HUES48 (cell line): ENCODE measurements around the gene APOF.
"Not testable (repeated sequence)": the region's sequence is repeated elsewhere in the genome, so short reads cannot be mapped to it uniquely, and the experiment has no call there.

Source experiments
- H3K27ac ChIP-seq: one replicate; pipeline ENCODE4 v1.7.0; 2013; ENCODE audit warnings: low read depth, low read length, inconsistent platforms
- H3K27me3 ChIP-seq: 2 replicates; pipeline ENCODE4 v1.6.1; 2013; ENCODE audit warnings: mild to moderate bottlenecking, low read length; ENCODE audit not compliant: control insufficient read depth, insufficient read depth
- H3K36me3 ChIP-seq: 2 replicates; pipeline ENCODE4 v1.6.1; 2013; ENCODE audit warnings: low read length; ENCODE audit not compliant: control insufficient read depth, insufficient read depth
- H3K4me1 ChIP-seq: 2 replicates; pipeline ENCODE4 v1.6.1; 2013; ENCODE audit warnings: mild to moderate bottlenecking, low read length; ENCODE audit not compliant: control insufficient read depth, insufficient read depth
- H3K4me3 ChIP-seq: 2 replicates; pipeline ENCODE4 v1.5.1; 2013; ENCODE audit warnings: mild to moderate bottlenecking, low read depth, low read length
- H3K9ac ChIP-seq: 2 replicates; pipeline ENCODE4 v1.6.1; 2013; ENCODE audit warnings: mild to moderate bottlenecking, low read depth, low read length, moderate library complexity
- H3K9me3 ChIP-seq: 2 replicates; pipeline ENCODE4 v1.6.1; 2013; ENCODE audit warnings: low read length; ENCODE audit not compliant: control insufficient read depth, insufficient read depth

APOF gene

GRCh38 chr12:56341616-56342015 lies 21.0 kb downstream of the APOF start:
- Histone ChIP-seq H3K27ac (no peak overlapping the region), H3K4me3 (no peak overlapping the region), H3K9ac (no peak overlapping the region), H3K36me3 (peaks cover 35% of the 10 kb centered on the region), H3K27me3 (no peaks in the 10 kb centered on the region; the same call in 1 of the 2 replicates), H3K9me3 (no peaks in the 10 kb centered on the region), H3K4me1 (peaks cover 23% of the 10 kb centered on the region)

- H3K36me3 ChIP-seq: peaks cover 21% of the 10 kb centered on the region
- peak overlapping the region; percentile 23 for H3K4me3 ChIP-seq
- peak overlapping the region; percentile 9; the same call in 1 of the 2 replicates for H3K9ac ChIP-seq
- peak overlapping the region; percentile 85 for H3K27ac ChIP-seq
- H3K9me3 ChIP-seq: no peaks in the 10 kb centered on the region
- no peaks in the 10 kb centered on the region; the same call in 1 of the 2 replicates for H3K27me3 ChIP-seq
- peaks cover 26% of the 10 kb centered on the region for H3K4me1 ChIP-seq
These were observed 23.6 kb downstream of the APOF start for GRCh38 chr12:56339158-56339422.

- Histone ChIP-seq H3K36me3 (peaks cover 15% of the 10 kb centered on the region), H3K9ac (peak within 1 kb of the TSS; percentile 9; the same call in 1 of the 2 replicates), H3K9me3 (no peaks in the 10 kb centered on the region), H3K27ac (peak within 1 kb of the TSS; percentile 85), H3K4me1 (peaks cover 26% of the 10 kb centered on the region), H3K27me3 (no peaks in the 10 kb centered on the region; the same call in 1 of the 2 replicates), H3K4me3 (peak within 1 kb of the TSS; percentile 23)
These were observed 24.1 kb downstream of the APOF start, which contains the start of gene IL23A for GRCh38 chr12:56338308-56339157. IL23A (plus strand) TSS chr12:56338884; CDS start chr12:56339045, 161 bp downstream.

GRCh38 chr12:56337753-56338251 lies 24.9 kb downstream of the APOF start:
- Histone ChIP-seq H3K27ac (peak overlapping the region; percentile 69), H3K27me3 (no peaks in the 10 kb centered on the region; the same call in 1 of the 2 replicates), H3K9me3 (no peaks in the 10 kb centered on the region), H3K4me3 (peak overlapping the region; percentile 22), H3K4me1 (peaks cover 32% of the 10 kb centered on the region), H3K9ac (no peak overlapping the region), H3K36me3 (peaks cover 8% of the 10 kb centered on the region; the same call in 1 of the 2 replicates)

- no peak overlapping the region for H3K9ac ChIP-seq
- H3K27me3 ChIP-seq: no peaks in the 10 kb centered on the region; the same call in 1 of the 2 replicates
- no peak overlapping the region for H3K27ac ChIP-seq
- H3K36me3 ChIP-seq: peaks cover under 1% of the 10 kb centered on the region; the same call in 1 of the 2 replicates
- no peak overlapping the region for H3K4me3 ChIP-seq
- no peaks in the 10 kb centered on the region for H3K9me3 ChIP-seq
- H3K4me1 ChIP-seq: peaks cover 33% of the 10 kb centered on the region
These were observed 26.1 kb downstream of the APOF start for GRCh38 chr12:56336361-56337167.

GRCh38 chr12:56335527-56335926 lies 27.1 kb downstream of the APOF start:
- not testable (repeated sequence) for H3K9me3 ChIP-seq, H3K4me3 ChIP-seq, H3K36me3 ChIP-seq, H3K27me3 ChIP-seq, H3K9ac ChIP-seq, H3K27ac ChIP-seq
- H3K4me1 ChIP-seq: peaks cover 33% of the 10 kb centered on the region

GRCh38 chr12:56334490-56334793 lies 28.2 kb downstream of the APOF start:
- Histone ChIP-seq H3K9me3 (no peaks in the 10 kb centered on the region), H3K27me3 (no peaks in the 10 kb centered on the region), H3K4me3 (peak overlapping the region; percentile 94), H3K4me1 (peaks cover 30% of the 10 kb centered on the region), H3K36me3 (no peaks in the 10 kb centered on the region), H3K27ac (peak overlapping the region; percentile 93), H3K9ac (peak overlapping the region; percentile 82)

GRCh38 chr12:56333679-56334489 lies 28.8 kb downstream of the APOF start, which contains the start of gene PAN2:
PAN2 (minus strand) TSS chr12:56334000; CDS start chr12:56333094, 906 bp downstream.
- H3K4me3 ChIP-seq: peak within 1 kb of the TSS; percentile 94
- no peaks in the 10 kb centered on the region for H3K27me3 ChIP-seq
- peak within 1 kb of the TSS; percentile 82 for H3K9ac ChIP-seq
- no peaks in the 10 kb centered on the region for H3K9me3 ChIP-seq
- H3K27ac ChIP-seq: peak within 1 kb of the TSS; percentile 93
- H3K4me1 ChIP-seq: peaks cover 24% of the 10 kb centered on the region
- no peaks in the 10 kb centered on the region for H3K36me3 ChIP-seq

- peak overlapping the region; percentile 82 for H3K9ac ChIP-seq
- H3K4me3 ChIP-seq: peak overlapping the region; percentile 94
- peak overlapping the region; percentile 93 for H3K27ac ChIP-seq
- 0 out of 2 replicates have a peak, but pooled peaks cover under 1% of the 10 kb centered on the region for H3K36me3 ChIP-seq
- H3K4me1 ChIP-seq: peaks cover 21% of the 10 kb centered on the region
- no peaks in the 10 kb centered on the region for H3K9me3 ChIP-seq
- no peaks in the 10 kb centered on the region for H3K27me3 ChIP-seq
These were observed 29.4 kb downstream of the APOF start for GRCh38 chr12:56333197-56333678.

- peak overlapping the region; percentile 93 for H3K27ac ChIP-seq
- 0 out of 2 replicates have a peak, but pooled peaks cover 6% of the 10 kb centered on the region for H3K36me3 ChIP-seq
- H3K4me1 ChIP-seq: peaks cover 15% of the 10 kb centered on the region
- H3K27me3 ChIP-seq: no peaks in the 10 kb centered on the region
- H3K4me3 ChIP-seq: peak overlapping the region; percentile 94
- no peaks in the 10 kb centered on the region for H3K9me3 ChIP-seq
- no peak overlapping the region for H3K9ac ChIP-seq
These were observed 30.0 kb downstream of the APOF start for GRCh38 chr12:56332512-56333196.
